Measurements from ENCODE around the gene SLC40A1.

- TF ChIP-seq CTCF (IDR thresholded peaks at IDR 0.05; ENCODE audit: low read depth, low read length) (no peak), EZH2phosphoT487 (IDR thresholded peaks at IDR 0.05; ENCODE audit: low read depth) (no peak)
Measured at GRCh38 chr2:189542145-189542882, 38.3 kb downstream of the SLC40A1 start.

All from OCI-LY3 (cell line).